ENCODE data around the gene JADE2.
"Not testable (repeated sequence)": the region's sequence is repeated elsewhere in the genome, so short reads cannot be mapped to it uniquely, and the experiment has no call there.

Gene JADE2

GRCh38 chr5:134594797-134595457, 69.5 kb downstream of the JADE2 start:
- DNase-seq, result no peak

GRCh38 chr5:134595458-134595838, 70.0 kb downstream of the JADE2 start:
- DNase-seq, result no peak

- DNase-seq, result not testable (repeated sequence)
Observed at GRCh38 chr5:134599820-134600219, 74.3 kb downstream of the JADE2 start.

GRCh38 chr5:134600600-134600999, 75.1 kb downstream of the JADE2 start:
- no peak for DNase-seq

- DNase-seq, result no peak
Observed at GRCh38 chr5:134603059-134603458, 77.6 kb downstream of the JADE2 start.

GRCh38 chr5:134604908-134605307, 79.4 kb downstream of the JADE2 start:
- DNase-seq, result no peak

- no peak for DNase-seq
Observed at GRCh38 chr5:134606726-134607125, 81.3 kb downstream of the JADE2 start.

GRCh38 chr5:134608555-134608954, 83.1 kb downstream of the JADE2 start:
- DNase-seq, result no peak

- DNase-seq, result no peak
Observed at GRCh38 chr5:134609232-134609851, 83.9 kb downstream of the JADE2 start.

- DNase-seq, result no peak
Observed at GRCh38 chr5:134610725-134611124, 85.3 kb downstream of the JADE2 start.

- DNase-seq, result no peak
Observed at GRCh38 chr5:134611515-134611914, 86.0 kb downstream of the JADE2 start.

GRCh38 chr5:134614450-134615085, 89.1 kb downstream of the JADE2 start:
- DNase-seq, result no peak

- no peak for DNase-seq
Observed at GRCh38 chr5:134620634-134621033, 95.2 kb downstream of the JADE2 start.

GRCh38 chr5:134625559-134625958, 100.1 kb downstream of the JADE2 start:
- no peak for DNase-seq

GRCh38 chr5:134626369-134627014, 101.0 kb downstream of the JADE2 start:
- DNase-seq, result no peak

All from stimulated activated naive CD4-positive, alpha-beta T cell (primary cell).